ENCODE results near the gene CHMP1B. TPM values are rescaled to one million over a fixed set of nuclear protein-coding genes. Genes with fewer than 3 reads are reported as not detected.
"Not testable (repeated sequence)": the region's sequence is repeated elsewhere in the genome, so short reads cannot be mapped to it uniquely, and the experiment has no call there.

CHMP1B gene
- total RNA-seq, 1 experiment from 2014 or later = 39.7 TPM

DNA sequence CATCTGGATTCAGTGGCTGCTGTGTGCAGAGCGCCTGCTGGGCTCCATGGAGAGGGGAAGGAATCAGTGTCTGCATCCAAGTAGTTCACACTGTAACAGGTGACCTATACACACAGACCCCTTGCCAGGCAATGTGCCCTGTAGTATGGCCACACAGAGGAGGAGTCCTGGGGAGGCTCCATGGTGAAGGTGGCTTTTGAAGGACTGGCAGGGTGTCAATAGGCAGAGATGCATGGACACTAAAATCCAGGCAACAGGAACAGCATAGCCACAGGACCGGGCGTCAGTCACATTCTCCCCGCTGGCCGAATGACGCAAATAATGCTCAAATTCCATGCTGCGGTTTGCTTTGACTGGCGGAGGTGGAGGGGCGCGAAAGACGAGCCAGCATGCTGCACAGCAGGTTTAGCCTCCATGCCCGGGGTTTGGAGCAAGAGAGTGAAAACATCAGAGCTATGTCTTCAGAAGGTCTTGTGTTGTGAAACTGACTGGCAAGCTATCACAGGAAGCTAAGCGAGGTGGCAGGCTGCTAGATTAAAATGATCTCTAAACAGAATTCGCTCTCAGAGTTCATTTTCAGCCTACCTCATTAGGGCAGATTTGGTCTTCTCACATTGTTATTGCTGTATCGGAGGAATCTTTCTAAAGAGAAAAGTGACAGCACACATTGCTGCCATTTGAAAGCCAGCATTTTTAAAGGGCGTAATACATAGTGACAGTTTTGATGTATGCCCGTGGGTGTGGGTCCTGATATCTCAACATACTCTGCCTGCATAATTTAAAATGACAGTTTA is 1.2 kb upstream of the CHMP1B start:
- peak overlapping the region; percentile 96 for H3K4me3 Mint-ChIP-seq (ENCODE audit: unreplicated experiment)
- H3K27ac Mint-ChIP-seq (ENCODE audit: low read depth, unreplicated experiment) = peak overlapping the region; percentile 99
- TF ChIP-seq, protein P1, sequence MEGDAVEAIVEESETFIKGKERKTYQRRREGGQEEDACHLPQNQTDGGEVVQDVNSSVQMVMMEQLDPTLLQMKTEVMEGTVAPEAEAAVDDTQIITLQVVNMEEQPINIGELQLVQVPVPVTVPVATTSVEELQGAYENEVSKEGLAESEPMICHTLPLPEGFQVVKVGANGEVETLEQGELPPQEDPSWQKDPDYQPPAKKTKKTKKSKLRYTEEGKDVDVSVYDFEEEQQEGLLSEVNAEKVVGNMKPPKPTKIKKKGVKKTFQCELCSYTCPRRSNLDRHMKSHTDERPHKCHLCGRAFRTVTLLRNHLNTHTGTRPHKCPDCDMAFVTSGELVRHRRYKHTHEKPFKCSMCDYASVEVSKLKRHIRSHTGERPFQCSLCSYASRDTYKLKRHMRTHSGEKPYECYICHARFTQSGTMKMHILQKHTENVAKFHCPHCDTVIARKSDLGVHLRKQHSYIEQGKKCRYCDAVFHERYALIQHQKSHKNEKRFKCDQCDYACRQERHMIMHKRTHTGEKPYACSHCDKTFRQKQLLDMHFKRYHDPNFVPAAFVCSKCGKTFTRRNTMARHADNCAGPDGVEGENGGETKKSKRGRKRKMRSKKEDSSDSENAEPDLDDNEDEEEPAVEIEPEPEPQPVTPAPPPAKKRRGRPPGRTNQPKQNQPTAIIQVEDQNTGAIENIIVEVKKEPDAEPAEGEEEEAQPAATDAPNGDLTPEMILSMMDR (IDR thresholded peaks at IDR 0.05; ENCODE audit: unreplicated experiment) = no peak
- peaks cover 47% of the 10 kb centered on the region for H3K36me3 Mint-ChIP-seq (ENCODE audit: insufficient read depth, unreplicated experiment)
- H3K9me3 Mint-ChIP-seq (ENCODE audit: unreplicated experiment) = no peaks in the 10 kb centered on the region
- ChIA-PET POLR2A (interaction anchor here (0.6 to 4.1 kb wide), 33 partner anchors 9 to 527 kb away, joined by 3 to 35 read pairs (median 4); partner anchors contain the start of genes AFG3L2, GNAL, IMPA2 and MPPE1), CTCF (interaction anchor here (0.6 to 1.5 kb wide), 5 partner anchors 10 to 117 kb away, joined by 3 to 6 read pairs (median 4); no protein-coding TSS in a partner anchor)
- peaks cover 12% of the 10 kb centered on the region for H3K4me1 Mint-ChIP-seq (ENCODE audit: insufficient read depth, unreplicated experiment)
- intact Hi-C loops (cut with micrococcal nuclease) = loop anchor here (5.0 kb wide), 2 partner anchors 118 to 132 kb away; partner anchors contain the start of gene IMPA2
- BruUV-seq (replicated peaks) = no TSS peak
- H3K27me3 Mint-ChIP-seq (ENCODE audit: insufficient read depth, unreplicated experiment) = no peaks in the 10 kb centered on the region
- DNase-seq (ENCODE audit: unreplicated experiment) = peak; percentile 95

DNA sequence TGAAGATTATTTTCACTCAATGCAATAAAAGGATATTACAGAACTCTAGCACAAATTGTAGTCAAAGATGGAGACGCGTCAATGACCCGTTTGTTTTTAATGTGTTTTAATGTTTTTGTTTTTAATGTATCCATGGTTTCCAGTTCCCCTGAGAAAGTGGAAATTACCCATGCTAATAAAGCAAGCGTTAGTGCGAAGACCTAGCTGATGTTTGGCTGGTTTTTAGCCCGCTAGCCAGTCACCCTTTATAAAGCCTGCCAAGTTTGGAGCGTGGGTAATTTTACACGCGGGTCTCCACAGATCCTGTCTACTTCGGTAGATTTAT is 430 bp upstream of the CHMP1B start:
- H3K4me3 Mint-ChIP-seq (ENCODE audit: unreplicated experiment) = peak overlapping the region; percentile 96
- POLR2A ChIA-PET = interaction anchor here (0.6 to 4.1 kb wide), 32 partner anchors 8 to 526 kb away, joined by 3 to 35 read pairs (median 4); partner anchors contain the start of genes AFG3L2, GNAL, IMPA2 and MPPE1

DNA sequence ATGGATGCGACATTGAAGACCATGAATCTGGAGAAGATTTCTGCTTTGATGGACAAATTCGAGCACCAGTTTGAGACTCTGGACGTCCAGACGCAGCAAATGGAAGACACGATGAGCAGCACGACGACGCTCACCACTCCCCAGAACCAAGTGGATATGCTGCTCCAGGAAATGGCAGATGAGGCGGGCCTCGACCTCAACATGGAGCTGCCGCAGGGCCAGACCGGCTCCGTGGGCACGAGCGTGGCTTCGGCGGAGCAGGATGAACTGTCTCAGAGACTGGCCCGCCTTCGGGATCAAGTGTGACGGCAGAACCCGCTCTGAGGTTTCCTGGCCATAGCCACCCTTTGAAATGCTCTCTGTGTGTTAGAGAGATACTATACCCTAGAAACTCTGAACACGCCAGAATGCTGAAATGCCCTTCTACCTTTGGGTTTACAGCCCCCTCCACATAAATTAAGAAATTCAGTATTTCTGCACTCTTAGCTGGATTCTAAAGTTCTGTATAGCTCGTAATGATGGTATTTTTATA is 659 bp downstream of the CHMP1B start:
- CTCF ChIA-PET = interaction anchor here (0.6 kb wide), 2 partner anchors 9 to 144 kb away, joined by 3 read pairs; no protein-coding TSS in a partner anchor
- intact Hi-C loops (cut with micrococcal nuclease) = loop anchor here (5.0 kb wide), 2 partner anchors 120 to 130 kb away; partner anchors contain the start of gene IMPA2
- TF ChIP-seq, protein P1 (IDR thresholded peaks at IDR 0.05; ENCODE audit: unreplicated experiment) = no peak
- DNase-seq (ENCODE audit: unreplicated experiment) = peak; percentile 34
- Mint-ChIP-seq H3K4me3 (ENCODE audit: unreplicated experiment) (peak overlapping the region; percentile 96), H3K27me3 (ENCODE audit: insufficient read depth, unreplicated experiment) (no peaks in the 10 kb centered on the region), H3K27ac (ENCODE audit: low read depth, unreplicated experiment) (peak overlapping the region; percentile 99), H3K9me3 (ENCODE audit: unreplicated experiment) (no peaks in the 10 kb centered on the region), H3K36me3 (ENCODE audit: insufficient read depth, unreplicated experiment) (peaks cover 52% of the 10 kb centered on the region), H3K4me1 (ENCODE audit: insufficient read depth, unreplicated experiment) (peaks cover 13% of the 10 kb centered on the region)
- TSS peak; percentile 75 for BruUV-seq (replicated peaks)
- POLR2A ChIA-PET = interaction anchor here (0.6 to 2.8 kb wide), 13 partner anchors 9 to 1939 kb away, joined by 3 to 20 read pairs (median 3); partner anchors contain the start of genes IMPA2 and VAPA

More for the DNA sequence above, 430 bp upstream of the CHMP1B start:
- TSS peak; percentile 86 for BruUV-seq (replicated peaks)
- CTCF ChIA-PET = no interaction called here
- H3K27me3 Mint-ChIP-seq (ENCODE audit: insufficient read depth, unreplicated experiment) = no peaks in the 10 kb centered on the region
- no peaks in the 10 kb centered on the region for H3K9me3 Mint-ChIP-seq (ENCODE audit: unreplicated experiment)
- intact Hi-C loops (cut with micrococcal nuclease) = loop anchor here (5.0 kb wide), 2 partner anchors 118 to 132 kb away; partner anchors contain the start of gene IMPA2
- no peak for DNase-seq (ENCODE audit: unreplicated experiment)
- H3K27ac Mint-ChIP-seq (ENCODE audit: low read depth, unreplicated experiment) = peak overlapping the region; percentile 99
- H3K36me3 Mint-ChIP-seq (ENCODE audit: insufficient read depth, unreplicated experiment) = peaks cover 49% of the 10 kb centered on the region
- TF ChIP-seq, protein P1 (IDR thresholded peaks at IDR 0.05; ENCODE audit: unreplicated experiment) = no peak
- H3K4me1 Mint-ChIP-seq (ENCODE audit: insufficient read depth, unreplicated experiment) = peaks cover 12% of the 10 kb centered on the region

DNA sequence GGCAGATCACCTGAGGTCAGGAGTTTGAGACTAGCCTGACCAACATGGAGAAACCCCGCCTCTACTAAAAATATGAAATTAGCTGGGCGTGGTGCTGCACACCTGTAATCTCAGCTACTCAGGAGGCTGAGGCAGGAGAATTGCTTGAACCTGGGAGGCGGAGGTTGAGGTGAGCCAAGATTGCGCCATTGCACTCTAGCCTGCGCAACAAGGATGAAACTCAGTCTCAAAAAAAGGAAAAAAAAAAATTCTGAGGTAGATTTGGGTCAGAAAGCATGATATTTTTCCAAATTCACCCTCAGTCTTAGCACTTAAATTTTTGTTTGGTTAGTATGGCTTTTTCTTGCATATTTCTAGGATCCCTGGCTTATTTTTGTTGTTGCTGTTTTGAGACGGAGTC is 3.3 kb downstream of the CHMP1B start:
- intact Hi-C loops (cut with micrococcal nuclease) = loop anchor here (5.0 kb wide), 2 partner anchors 122 to 128 kb away; partner anchors contain the start of gene IMPA2
- DNase-seq (ENCODE audit: unreplicated experiment); H3K27ac Mint-ChIP-seq (ENCODE audit: low read depth, unreplicated experiment); BruUV-seq (replicated peaks); H3K27me3 Mint-ChIP-seq (ENCODE audit: insufficient read depth, unreplicated experiment); H3K9me3 Mint-ChIP-seq (ENCODE audit: unreplicated experiment); H3K4me3 Mint-ChIP-seq (ENCODE audit: unreplicated experiment); POLR2A ChIA-PET: not testable (repeated sequence)
- CTCF ChIA-PET = interaction anchor here (1.0 to 1.6 kb wide), 2 partner anchors 114 to 121 kb away, joined by 3 to 4 read pairs; no protein-coding TSS in a partner anchor
- peaks cover 32% of the 10 kb centered on the region for H3K4me1 Mint-ChIP-seq (ENCODE audit: insufficient read depth, unreplicated experiment)
- H3K36me3 Mint-ChIP-seq (ENCODE audit: insufficient read depth, unreplicated experiment) = peaks cover 52% of the 10 kb centered on the region

Data from MCF 10A (cell line).